Measurements from ENCODE around the gene SESN2.

Gene SESN2

GRCh38 chr1:28291711-28292110 is 32.4 kb downstream of the SESN2 start:
- Histone ChIP-seq H3K27ac (no peak overlapping the region), H3K4me3 (IDR thresholded peaks at IDR 0.05; ENCODE audit: insufficient read depth, low read depth, low read length) (no peak overlapping the region), H3K9ac (no peak overlapping the region), H2AFZ (ENCODE audit: low read depth) (no peak overlapping the region), H3K27me3 (ENCODE audit: insufficient read depth, low read depth) (no peaks in the 10 kb centered on the region), H3K4me2 (no peak overlapping the region), H4K20me1 (ENCODE audit: insufficient read depth) (no peaks in the 10 kb centered on the region), H3K79me2 (ENCODE audit: insufficient read depth, low read depth) (no peaks in the 10 kb centered on the region), H3K36me3 (ENCODE audit: insufficient read depth) (no peaks in the 10 kb centered on the region), H3K4me1 (ENCODE audit: low read depth, poor library complexity, severe bottlenecking) (no peaks in the 10 kb centered on the region)
- TF ChIP-seq, protein P1, sequence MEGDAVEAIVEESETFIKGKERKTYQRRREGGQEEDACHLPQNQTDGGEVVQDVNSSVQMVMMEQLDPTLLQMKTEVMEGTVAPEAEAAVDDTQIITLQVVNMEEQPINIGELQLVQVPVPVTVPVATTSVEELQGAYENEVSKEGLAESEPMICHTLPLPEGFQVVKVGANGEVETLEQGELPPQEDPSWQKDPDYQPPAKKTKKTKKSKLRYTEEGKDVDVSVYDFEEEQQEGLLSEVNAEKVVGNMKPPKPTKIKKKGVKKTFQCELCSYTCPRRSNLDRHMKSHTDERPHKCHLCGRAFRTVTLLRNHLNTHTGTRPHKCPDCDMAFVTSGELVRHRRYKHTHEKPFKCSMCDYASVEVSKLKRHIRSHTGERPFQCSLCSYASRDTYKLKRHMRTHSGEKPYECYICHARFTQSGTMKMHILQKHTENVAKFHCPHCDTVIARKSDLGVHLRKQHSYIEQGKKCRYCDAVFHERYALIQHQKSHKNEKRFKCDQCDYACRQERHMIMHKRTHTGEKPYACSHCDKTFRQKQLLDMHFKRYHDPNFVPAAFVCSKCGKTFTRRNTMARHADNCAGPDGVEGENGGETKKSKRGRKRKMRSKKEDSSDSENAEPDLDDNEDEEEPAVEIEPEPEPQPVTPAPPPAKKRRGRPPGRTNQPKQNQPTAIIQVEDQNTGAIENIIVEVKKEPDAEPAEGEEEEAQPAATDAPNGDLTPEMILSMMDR (conservative IDR thresholded peaks at IDR 0.05; ENCODE audit: low read depth, low read length), result no peak

DNA sequence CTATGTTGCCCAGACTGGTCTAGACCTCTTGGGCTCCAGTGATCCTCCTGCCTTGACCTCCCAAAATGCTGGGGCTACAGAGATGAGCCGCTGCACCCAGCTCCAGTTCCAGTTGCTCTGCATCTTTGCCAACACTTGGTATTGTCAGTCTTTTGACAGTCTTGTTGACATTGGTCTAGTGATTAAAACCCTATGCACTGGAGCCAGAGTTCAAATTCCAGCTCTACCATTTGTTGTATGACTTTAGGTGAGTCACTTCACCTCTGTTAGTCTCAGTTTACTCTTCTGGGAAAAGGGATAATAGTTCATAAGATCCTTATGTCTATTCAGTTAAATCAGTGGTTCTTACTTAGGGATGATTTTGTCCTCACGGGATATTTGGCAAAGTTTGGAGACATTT is 36.6 kb downstream of the SESN2 start:
- H3K4me2 ChIP-seq, result no peak overlapping the region
- no peak overlapping the region for H2AFZ ChIP-seq (ENCODE audit: low read depth)
- H3K4me1 ChIP-seq (ENCODE audit: low read depth, poor library complexity, severe bottlenecking), result no peaks in the 10 kb centered on the region
- H3K79me2 ChIP-seq (ENCODE audit: insufficient read depth, low read depth), result no peaks in the 10 kb centered on the region
- TF ChIP-seq, protein P1 (conservative IDR thresholded peaks at IDR 0.05; ENCODE audit: low read depth, low read length), result no peak
- H4K20me1 ChIP-seq (ENCODE audit: insufficient read depth), result no peaks in the 10 kb centered on the region
- no peak overlapping the region for H3K27ac ChIP-seq
- H3K36me3 ChIP-seq (ENCODE audit: insufficient read depth), result no peaks in the 10 kb centered on the region
- no peak overlapping the region for H3K9ac ChIP-seq
- no peaks in the 10 kb centered on the region for H3K27me3 ChIP-seq (ENCODE audit: insufficient read depth, low read depth)
- H3K4me3 ChIP-seq (IDR thresholded peaks at IDR 0.05; ENCODE audit: insufficient read depth, low read depth, low read length), result no peak overlapping the region

DNA sequence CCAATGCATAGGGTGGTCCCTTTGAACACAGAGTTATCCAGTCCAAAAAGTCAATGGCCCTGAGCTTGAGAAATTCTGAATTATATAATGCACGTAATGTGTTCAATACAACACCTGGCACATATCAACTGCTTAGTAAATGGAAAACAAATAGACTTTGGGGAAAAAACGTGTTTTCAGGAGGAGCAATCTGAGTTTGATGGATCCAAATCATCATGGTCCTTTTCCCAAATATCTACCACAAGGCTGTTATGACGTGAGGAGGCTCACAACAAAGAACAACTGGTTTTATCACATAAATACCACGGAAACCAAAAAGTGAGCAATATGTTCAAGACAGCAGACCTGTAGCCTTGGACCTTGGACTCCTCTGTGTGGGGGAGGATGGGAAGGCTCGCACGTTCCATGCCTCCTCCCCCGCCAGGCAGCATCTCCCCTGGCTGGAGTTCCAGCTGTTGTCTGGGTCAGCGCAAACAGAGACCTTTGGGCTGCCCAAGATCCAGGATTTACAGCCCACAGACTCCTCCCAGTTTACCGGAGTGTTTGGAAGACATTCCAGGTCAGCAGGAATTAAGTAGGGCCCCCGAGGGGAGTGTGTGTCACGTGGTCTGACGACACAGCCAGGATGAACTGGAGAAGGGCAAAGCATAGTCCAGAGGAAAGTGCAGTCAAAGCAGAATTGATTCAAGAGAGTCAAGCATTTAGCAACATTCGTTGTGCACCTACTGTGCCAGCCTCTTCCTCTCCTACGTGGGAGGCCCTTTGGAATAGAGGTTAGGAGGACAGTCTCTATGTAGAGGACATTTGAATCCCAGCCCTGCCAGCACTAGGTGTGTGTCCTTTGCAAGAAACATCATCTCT is 37.3 kb downstream of the SESN2 start:
- Histone ChIP-seq H3K27ac (no peak overlapping the region), H3K4me3 (IDR thresholded peaks at IDR 0.05; ENCODE audit: insufficient read depth, low read depth, low read length) (no peak overlapping the region), H3K4me1 (ENCODE audit: low read depth, poor library complexity, severe bottlenecking) (no peaks in the 10 kb centered on the region), H4K20me1 (ENCODE audit: insufficient read depth) (no peaks in the 10 kb centered on the region), H3K27me3 (ENCODE audit: insufficient read depth, low read depth) (no peaks in the 10 kb centered on the region), H3K79me2 (ENCODE audit: insufficient read depth, low read depth) (no peaks in the 10 kb centered on the region), H3K36me3 (ENCODE audit: insufficient read depth) (no peaks in the 10 kb centered on the region), H3K4me2 (no peak overlapping the region), H2AFZ (ENCODE audit: low read depth) (no peak overlapping the region), H3K9ac (no peak overlapping the region)
- TF ChIP-seq, protein P1 (conservative IDR thresholded peaks at IDR 0.05; ENCODE audit: low read depth, low read length), result no peak

DNA sequence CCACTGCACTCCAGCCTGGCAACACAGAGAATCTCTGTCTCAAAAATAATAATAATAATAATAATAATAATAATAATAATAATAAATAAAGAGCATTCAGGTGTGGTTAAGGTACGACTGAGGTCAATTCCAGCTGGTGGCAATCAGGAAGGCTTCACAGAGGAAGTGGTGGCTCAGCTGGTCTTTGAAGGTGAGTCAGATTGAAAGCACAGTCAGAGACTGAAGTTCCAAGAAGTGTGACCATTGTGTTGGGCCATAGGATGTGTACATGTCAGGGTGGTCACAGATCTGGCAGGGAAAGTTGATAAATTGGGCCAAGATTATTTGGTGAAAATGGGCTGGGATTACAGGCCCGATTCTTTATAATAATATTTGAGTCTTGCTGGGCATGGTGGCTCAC is 38.5 kb downstream of the SESN2 start:
- TF ChIP-seq, protein P1 (conservative IDR thresholded peaks at IDR 0.05; ENCODE audit: low read depth, low read length), result no peak
- H3K27ac ChIP-seq, result no peak overlapping the region
- H4K20me1 ChIP-seq (ENCODE audit: insufficient read depth), result no peaks in the 10 kb centered on the region
- H3K27me3 ChIP-seq (ENCODE audit: insufficient read depth, low read depth), result no peaks in the 10 kb centered on the region
- H2AFZ ChIP-seq (ENCODE audit: low read depth), result no peak overlapping the region
- no peak overlapping the region for H3K4me2 ChIP-seq
- no peak overlapping the region for H3K9ac ChIP-seq
- H3K79me2 ChIP-seq (ENCODE audit: insufficient read depth, low read depth), result no peaks in the 10 kb centered on the region
- H3K4me3 ChIP-seq (IDR thresholded peaks at IDR 0.05; ENCODE audit: insufficient read depth, low read depth, low read length), result no peak overlapping the region
- no peaks in the 10 kb centered on the region for H3K36me3 ChIP-seq (ENCODE audit: insufficient read depth)
- H3K4me1 ChIP-seq (ENCODE audit: low read depth, poor library complexity, severe bottlenecking), result no peaks in the 10 kb centered on the region

All from KMS-11 (cell line).